Fibroblast of skin of right quadriceps (primary cell): ENCODE measurements around the gene OR1I1.

Experiments used
- DNase-seq: peaks from one replicate; pipeline ENCODE4 v3.0.0-alpha.2; 2013

OR1I1 gene

DNA sequence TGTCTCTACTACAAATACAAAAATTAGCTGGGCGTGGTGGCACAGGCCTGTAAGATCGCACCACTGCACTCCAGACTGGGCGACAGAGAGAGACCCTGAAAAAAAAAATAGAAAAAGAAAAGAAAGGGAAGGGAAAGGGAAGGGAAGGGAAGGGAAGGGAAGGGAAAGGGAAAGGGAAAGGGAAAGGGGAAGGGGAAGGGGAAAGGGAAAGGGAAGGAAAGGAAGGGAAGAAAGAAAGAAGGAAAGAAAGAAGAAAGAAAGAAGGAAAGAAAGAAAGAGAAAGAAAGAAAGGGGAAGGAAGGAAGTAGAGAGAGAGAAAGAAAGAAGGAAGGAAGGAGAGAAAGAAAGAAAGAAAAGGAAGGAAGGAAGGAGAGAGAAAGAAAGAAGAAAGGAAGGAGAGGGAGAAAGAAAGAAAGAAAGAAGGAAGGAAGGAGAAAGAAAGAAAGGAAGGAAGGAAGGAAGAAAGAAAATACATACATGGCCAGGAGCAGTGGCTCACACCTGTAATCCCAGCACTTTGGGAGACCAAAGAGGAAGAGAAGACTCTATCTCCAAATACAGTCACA is 17.1 kb downstream of the OR1I1 start:
- DNase-seq = no peak

DNA sequence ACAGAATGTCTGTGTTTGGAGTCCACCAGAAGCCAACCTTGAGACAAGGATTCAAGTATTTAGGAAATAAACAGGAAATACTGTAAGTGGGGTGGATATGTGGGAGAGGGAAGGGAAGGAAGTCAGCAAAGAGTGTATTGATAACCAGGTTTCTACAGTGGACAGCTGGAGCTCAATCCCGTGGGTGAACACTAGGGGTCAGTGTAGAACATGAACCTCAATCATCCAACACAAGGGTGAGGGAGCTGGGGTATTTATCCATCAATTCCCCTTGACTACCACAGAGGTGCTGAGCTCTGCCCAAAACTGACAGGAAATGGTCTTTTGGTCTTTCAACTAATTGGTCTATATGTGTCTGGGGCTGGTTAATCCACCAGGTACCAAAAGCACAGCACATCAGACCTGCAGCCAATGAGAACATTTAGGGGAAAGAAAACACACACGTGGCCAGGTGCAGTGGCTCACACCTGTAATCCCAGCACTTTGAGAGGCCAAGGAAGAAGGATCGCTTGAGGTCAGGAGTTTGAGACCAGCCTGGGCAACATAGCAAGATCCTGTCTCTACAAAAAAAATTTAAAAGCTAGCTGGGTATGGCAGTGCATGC is 19.6 kb downstream of the OR1I1 start:
- DNase-seq = no peak

DNA sequence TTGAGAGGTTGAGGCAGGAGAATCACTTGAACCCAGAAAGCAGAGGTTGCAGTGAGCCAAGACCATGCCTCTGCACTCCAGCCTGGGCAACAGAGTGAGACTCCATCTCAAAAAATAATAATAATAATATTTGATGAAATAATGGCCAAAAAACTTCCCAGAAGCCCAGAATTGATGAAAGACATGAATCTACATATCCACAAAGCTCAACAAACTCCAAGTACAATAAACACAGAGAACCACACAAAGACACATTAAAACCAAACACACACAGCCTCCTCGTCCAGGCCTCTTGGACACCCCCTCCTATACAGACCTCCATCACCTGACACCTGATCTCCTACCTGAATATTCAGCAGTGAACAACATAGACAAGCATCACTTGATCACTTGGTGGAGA is 22.0 kb downstream of the OR1I1 start:
- no peak for DNase-seq

DNA sequence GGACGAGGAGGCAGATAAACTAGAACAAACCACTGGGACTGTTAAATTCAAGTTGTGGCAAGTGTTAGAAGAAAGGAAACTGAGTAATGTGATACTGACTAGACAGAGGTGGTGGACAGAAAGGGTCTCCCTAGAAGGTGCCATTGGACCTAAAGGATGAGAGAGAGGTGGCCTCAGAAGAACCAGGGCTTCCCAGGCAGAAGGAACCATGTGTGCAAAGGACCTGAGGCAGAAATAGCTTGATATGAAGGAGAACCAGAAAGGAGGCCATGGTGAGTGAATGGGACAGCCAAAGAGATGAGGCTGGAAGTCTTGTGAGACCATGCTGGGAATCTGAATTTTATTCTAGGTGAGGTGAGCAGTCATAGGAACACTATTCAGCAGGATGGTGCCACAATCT is 22.4 kb downstream of the OR1I1 start:
- DNase-seq = no peak

DNA sequence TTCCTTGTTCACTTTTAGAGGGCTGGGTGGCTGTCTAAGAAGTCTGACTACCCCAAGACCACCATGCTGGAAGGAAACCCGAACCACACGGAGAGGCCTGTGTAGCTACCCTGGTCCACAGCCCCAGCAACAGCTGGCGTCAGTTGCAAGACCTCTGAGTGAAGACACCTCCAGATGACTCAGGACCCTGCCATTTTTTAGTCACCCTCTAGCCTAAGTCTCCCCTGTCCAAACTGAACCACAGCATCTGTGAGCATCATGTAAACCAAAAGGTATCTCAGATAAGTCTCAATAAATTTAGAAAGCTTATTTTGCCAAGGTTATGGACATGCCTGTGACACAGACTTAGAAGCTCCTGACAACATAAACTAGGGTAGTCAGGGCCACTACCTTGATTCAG is 23.0 kb downstream of the OR1I1 start:
- no peak for DNase-seq

DNA sequence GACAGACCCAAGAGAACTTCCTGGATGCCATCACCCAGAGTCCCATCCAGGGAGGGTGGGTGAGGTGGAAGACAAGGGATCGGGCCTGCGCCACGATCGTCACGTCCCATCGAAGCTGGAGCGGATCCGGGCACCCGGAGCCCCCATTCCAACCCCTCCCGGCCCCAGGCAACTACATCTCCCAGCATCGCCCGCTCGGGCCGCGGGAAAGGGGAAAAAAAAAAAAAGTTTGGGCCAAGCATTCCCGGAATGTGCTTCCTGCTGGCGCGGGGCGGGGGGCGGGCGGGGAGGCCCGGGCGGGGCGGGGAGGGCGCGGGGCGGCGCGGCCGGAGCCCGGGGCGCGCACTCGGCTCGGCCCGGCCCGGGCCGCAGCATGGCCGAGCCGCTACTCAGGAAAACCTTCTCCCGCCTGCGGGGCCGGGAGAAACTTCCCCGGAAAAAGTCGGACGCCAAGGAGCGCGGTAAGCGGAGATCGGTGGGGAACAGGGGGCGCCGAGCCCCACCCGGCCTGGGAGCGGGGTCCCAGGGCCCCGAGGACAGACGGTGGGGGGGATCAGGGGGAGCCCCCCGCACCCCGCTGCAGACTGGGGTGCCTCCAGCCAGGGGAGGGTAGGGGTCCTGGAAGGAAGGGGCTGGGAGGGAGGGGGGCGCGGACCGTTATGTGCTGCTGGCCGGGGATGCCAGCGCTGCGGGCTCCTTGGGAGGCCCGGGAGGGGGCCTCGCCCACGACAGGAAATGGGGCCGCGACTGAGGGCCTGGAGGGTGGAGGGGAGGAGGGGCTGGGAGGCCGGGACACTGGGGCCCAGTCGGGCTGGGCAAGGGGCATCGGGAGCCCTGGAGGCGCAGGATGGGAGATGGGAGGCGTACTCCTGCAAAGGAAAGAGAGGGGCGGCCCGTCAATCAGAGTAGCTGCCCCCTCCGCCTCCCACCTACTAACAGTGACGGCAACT is 25.3 kb downstream of the OR1I1 start, which contains the start of gene SYDE1:
SYDE1 (plus strand) TSS at position 341 of the 950 bp plus-strand sequence; CDS start at position 374, 33 bp downstream.
- DNase-seq = peak; percentile 87

GRCh38 chr19:15108145-15108844 is 26.3 kb downstream of the OR1I1 start:
- no peak for DNase-seq

GRCh38 chr19:15108845-15109767 is 27.1 kb downstream of the OR1I1 start:
- DNase-seq = no peak

- no peak for DNase-seq
Measured at GRCh38 chr19:15109768-15110417, 27.9 kb downstream of the OR1I1 start.

DNA sequence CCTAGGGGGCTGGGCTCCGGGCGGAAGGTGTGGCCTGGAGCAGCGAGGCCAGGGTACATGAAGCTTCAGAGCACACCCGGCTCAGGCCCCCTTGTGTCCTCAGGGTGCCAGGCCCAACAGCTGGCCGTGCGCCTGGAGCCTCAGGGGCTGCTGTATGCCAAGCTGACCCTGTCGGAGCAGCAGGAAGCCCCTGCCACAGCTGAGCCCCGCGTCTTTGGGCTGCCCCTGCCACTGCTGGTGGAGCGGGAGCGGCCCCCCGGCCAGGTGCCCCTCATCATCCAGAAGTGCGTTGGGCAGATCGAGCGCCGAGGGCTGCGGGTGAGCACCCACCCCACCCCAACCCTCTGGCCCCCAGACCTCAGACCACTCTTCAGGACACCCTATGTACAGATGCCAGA is 28.4 kb downstream of the OR1I1 start:
- no peak for DNase-seq

DNA sequence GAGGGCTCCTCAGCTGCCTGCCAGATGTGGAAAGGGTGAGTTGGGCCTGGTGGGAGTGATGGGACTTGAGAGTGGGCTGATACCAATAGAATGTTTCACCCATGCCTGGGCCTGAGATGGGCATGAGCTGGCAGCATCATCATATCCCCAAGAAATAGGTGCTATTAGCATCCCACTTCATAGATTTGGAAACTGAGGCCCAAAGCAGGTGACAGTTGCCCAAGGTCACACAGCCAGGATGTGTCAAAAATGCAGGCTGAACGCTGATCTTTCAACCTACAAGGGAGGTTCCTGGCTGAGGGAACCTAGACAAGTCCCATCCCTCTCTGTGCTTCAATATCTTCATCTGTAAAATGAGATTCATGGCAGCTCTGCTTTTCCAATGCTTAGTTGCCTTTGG is 29.7 kb downstream of the OR1I1 start:
- no peak for DNase-seq

DNA sequence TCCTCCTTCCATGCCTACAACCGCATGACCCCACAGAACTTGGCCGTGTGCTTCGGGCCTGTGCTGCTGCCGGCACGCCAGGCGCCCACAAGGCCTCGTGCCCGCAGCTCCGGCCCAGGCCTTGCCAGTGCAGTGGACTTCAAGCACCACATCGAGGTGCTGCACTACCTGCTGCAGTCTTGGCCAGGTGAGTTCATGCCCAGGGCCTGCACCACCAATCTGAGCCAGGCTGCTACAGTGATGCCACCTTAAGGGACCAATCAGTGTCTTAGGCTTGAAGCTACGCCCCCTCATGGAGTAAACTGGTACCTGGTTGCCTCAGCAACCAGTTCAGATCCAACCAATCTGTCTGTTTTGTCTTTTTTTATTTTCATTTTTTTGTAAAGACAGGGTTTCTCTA is 30.4 kb downstream of the OR1I1 start:
- no peak for DNase-seq

- no peak for DNase-seq
Measured at GRCh38 chr19:15113245-15114152, 31.5 kb downstream of the OR1I1 start.

GRCh38 chr19:15114153-15114540 is 32.1 kb downstream of the OR1I1 start:
- no peak for DNase-seq

DNA sequence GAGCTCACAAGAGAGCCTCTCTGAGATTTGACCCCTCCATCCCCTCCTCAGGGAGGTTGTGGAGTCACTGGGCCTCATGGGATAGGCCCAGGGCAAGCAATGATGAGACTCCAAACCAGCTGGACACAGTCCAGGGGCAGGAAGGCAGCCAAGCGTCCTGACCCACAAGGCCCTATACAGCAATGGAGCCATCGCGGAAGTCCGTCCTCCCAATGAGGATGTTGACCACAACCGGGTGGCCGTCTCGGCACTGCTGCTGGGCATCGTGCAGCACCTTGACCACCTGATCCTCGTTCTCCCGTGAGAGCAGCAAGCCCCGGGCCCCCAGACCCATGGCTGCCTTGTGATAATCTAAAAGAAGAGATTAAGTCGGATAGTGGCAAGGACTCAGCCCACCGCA is 33.1 kb downstream of the OR1I1 start:
- no peak for DNase-seq

DNA sequence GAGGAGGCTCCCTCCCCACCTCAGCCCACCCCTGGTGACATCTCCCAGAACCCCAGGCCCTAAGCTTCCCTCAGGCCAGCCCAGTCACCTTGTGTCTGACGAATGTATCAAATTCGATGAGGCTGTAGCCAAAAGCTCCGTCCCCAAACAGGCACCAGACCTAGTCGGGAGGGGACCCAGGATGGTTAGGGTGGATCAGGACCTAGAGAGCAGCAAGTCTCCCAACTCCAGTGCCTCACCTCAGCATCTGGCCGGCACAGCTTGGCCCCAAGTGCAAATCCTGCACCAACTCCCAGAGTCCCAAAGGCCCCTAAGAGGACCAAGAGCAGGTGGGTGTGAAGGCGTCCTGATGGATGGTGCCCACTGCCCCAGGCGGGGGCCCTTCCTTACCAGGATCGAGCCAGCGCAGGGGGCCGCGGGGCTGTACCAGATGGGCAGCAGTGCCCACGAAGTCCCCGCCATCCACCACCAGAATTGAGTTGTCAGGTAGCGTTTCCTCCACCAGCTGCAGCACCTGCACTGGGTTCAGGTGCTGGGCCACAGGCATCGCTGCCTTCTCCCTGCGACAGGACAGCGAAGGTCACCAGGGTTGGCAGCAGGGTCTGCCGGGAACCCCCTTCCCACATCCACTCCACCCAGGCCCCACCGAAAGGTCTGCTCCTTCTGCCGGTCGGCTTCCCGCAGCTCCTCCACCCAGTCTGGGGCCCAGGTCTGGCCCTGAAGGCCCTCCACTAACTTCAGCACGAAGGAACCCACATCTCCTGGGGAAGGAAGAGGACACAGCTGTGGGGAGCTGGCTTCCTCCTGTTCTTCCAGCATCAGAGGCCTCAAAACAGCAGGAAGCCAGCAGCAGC is 34.0 kb downstream of the OR1I1 start:
- no peak for DNase-seq

DNA sequence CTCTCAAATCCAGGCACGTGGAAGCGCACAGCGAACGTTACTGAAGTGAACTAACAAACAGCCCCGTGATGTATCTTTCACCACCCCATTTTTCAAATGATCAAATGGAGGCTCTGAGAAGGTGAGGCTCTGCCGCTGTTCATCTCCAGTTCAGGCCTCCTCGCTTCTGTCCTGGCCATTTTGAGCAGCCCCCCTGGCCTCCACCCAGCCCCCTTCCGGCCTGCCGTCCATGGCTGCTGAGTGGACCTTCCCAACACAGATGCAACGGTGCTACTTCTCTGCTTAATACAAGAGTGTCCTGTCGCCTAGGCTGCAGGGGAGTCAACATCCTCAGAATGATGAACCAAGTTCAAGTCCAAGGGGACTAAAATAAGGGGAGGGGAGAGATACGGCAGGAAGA is 34.8 kb downstream of the OR1I1 start:
- DNase-seq = no peak

GRCh38 chr19:15118248-15118647 is 36.2 kb downstream of the OR1I1 start:
- no peak for DNase-seq

- no peak for DNase-seq
Measured at GRCh38 chr19:15118789-15119494, 36.9 kb downstream of the OR1I1 start.
